Lower leg skin (tissue), 3 donors: Measurements from ENCODE around the gene CCDC69.

ENCODE experiments used
- POLR2A ChIP-seq, 2 donors: fragments of 450-650 bp; IDR thresholded peaks; one replicate each; pipeline ENCODE4 v1.6.1; 2016 to 2017; ENCODE audit warnings: antibody characterized with exemption in 2 of 2, mild to moderate bottlenecking in 1 of 2, moderate library complexity in 1 of 2
- TF ChIP-seq, protein P1 (sequence below), 3 donors: fragments of 450-650 bp; IDR thresholded peaks; one replicate each; pipeline ENCODE4 v1.5.1; 2016; ENCODE audit warnings: antibody characterized with exemption in 3 of 3, mild to moderate bottlenecking in 3 of 3, moderate library complexity in 2 of 3

GRCh38 chr5:151218177-151218576, 5.7 kb downstream of the CCDC69 start:
- no peak for TF ChIP-seq POLR2A (IDR thresholded peaks at IDR 0.05)
- TF ChIP-seq, protein P1, sequence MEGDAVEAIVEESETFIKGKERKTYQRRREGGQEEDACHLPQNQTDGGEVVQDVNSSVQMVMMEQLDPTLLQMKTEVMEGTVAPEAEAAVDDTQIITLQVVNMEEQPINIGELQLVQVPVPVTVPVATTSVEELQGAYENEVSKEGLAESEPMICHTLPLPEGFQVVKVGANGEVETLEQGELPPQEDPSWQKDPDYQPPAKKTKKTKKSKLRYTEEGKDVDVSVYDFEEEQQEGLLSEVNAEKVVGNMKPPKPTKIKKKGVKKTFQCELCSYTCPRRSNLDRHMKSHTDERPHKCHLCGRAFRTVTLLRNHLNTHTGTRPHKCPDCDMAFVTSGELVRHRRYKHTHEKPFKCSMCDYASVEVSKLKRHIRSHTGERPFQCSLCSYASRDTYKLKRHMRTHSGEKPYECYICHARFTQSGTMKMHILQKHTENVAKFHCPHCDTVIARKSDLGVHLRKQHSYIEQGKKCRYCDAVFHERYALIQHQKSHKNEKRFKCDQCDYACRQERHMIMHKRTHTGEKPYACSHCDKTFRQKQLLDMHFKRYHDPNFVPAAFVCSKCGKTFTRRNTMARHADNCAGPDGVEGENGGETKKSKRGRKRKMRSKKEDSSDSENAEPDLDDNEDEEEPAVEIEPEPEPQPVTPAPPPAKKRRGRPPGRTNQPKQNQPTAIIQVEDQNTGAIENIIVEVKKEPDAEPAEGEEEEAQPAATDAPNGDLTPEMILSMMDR (IDR thresholded peaks at IDR 0.05): no peak
